GM23338 (cell line): ENCODE results near the gene HSDL1. TPM values are rescaled to one million over a fixed set of nuclear protein-coding genes. Genes with fewer than 3 reads are reported as not detected.

Experiments used
- ATAC-seq: fragments of 200-7000 bp; cut with Tn5 transposase; 3 replicates; pipeline ENCODE4 v1.9.1; 2020
- DNase-seq: peaks from one replicate; pipeline ENCODE4 v3.0.0-alpha.2; 2015; ENCODE audit warnings: low spot score
- H2AFZ ChIP-seq: fragments of 200-600 bp; sonication (generic); 2 replicates; pipeline ENCODE4 v1.8.0; 2016; ENCODE audit warnings: antibody characterized with exemption, mild to moderate bottlenecking, moderate library complexity
- H3F3A ChIP-seq: fragments of 200-600 bp; sonication (generic); replicated peaks from 2 replicates; pipeline ENCODE4 v1.8.0; 2017; ENCODE audit warnings: antibody characterized with exemption, mixed run types, low read depth
- H3K27ac ChIP-seq: fragments of 200-600 bp; sonication (generic); 2 replicates; pipeline ENCODE4 v1.6.1; 2016; ENCODE audit warnings: low read depth
- H3K27me3 ChIP-seq: fragments of 200-600 bp; sonication (generic); 2 replicates; pipeline ENCODE4 v1.8.0; 2016; ENCODE audit warnings: mild to moderate bottlenecking, mixed run types, moderate library complexity; ENCODE audit not compliant: insufficient read depth
- H3K36me3 ChIP-seq: fragments of 200-600 bp; sonication (generic); 2 replicates; pipeline ENCODE4 v1.8.0; 2016; ENCODE audit warnings: mild to moderate bottlenecking; ENCODE audit not compliant: insufficient read depth
- H3K4me1 ChIP-seq: fragments of 200-600 bp; sonication (generic); 2 replicates; pipeline ENCODE4 v1.8.0; 2016; ENCODE audit warnings: mild to moderate bottlenecking, moderate library complexity; ENCODE audit not compliant: insufficient read depth
- H3K4me2 ChIP-seq: fragments of 200-600 bp; sonication (generic); 2 replicates; pipeline ENCODE4 v1.7.1; 2017; ENCODE audit warnings: mixed run types
- H3K4me3 ChIP-seq: fragments of 200-600 bp; sonication (generic); 2 replicates; pipeline ENCODE4 v1.6.1; 2016; ENCODE audit warnings: mixed run types
- H3K79me2 ChIP-seq: fragments of 200-600 bp; sonication (generic); replicated peaks from 2 replicates; pipeline ENCODE4 v1.8.0; 2017; ENCODE audit warnings: mild to moderate bottlenecking; ENCODE audit not compliant: insufficient read depth
- H3K9me2 ChIP-seq: fragments of 200-600 bp; sonication (generic); 2 replicates; pipeline ENCODE4 v1.8.0; 2017; ENCODE audit not compliant: insufficient read depth
- H4K20me1 ChIP-seq: fragments of 200-600 bp; sonication (generic); replicated peaks from 2 replicates; pipeline ENCODE4 v1.8.0; 2017; ENCODE audit warnings: mild to moderate bottlenecking; ENCODE audit not compliant: insufficient read depth
- H3K27ac Mint-ChIP-seq: 2 replicates; pipeline ENCODE4 v1.8.0; 2020; ENCODE audit warnings: inconsistent platforms, mild to moderate bottlenecking, moderate library complexity, mixed read lengths
- H3K27me3 Mint-ChIP-seq: 3 replicates; pipeline ENCODE4 v1.8.0; 2022; ENCODE audit warnings: low read depth, mild to moderate bottlenecking, moderate library complexity, mixed read lengths, inconsistent platforms; ENCODE audit not compliant: insufficient read depth, poor library complexity
- H3K36me3 Mint-ChIP-seq: 3 replicates; pipeline ENCODE4 v1.8.0; 2021; ENCODE audit warnings: low read depth, mild to moderate bottlenecking, inconsistent platforms, moderate library complexity, mixed read lengths
- H3K4me1 Mint-ChIP-seq: 3 replicates; pipeline ENCODE4 v1.8.0; 2020; ENCODE audit warnings: mild to moderate bottlenecking, inconsistent platforms, mixed read lengths
- H3K4me3 Mint-ChIP-seq: 3 replicates; pipeline ENCODE4 v1.8.0; 2021; ENCODE audit warnings: moderate library complexity, mild to moderate bottlenecking, inconsistent platforms, mixed read lengths
- H3K9me3 Mint-ChIP-seq: 3 replicates; pipeline ENCODE4 v1.8.0; 2020; ENCODE audit warnings: moderate library complexity, mild to moderate bottlenecking, inconsistent platforms, mixed read lengths
- CREB1 ChIP-seq: fragments of 250-450 bp; sonication (Bioruptor Pico); IDR thresholded peaks from 2 replicates; pipeline ENCODE4 v1.5.0; 2020; ENCODE audit warnings: low read depth, mild to moderate bottlenecking, moderate library complexity
- CTCF ChIP-seq, 2 experiments: fragments of 200-600 bp in 1 of 2; sonication (generic) in 1 of 2; conservative IDR thresholded peaks; 2 replicates each; pipeline versions ENCODE4 v1.5.1 to v1.6.1; 2016 to 2017; ENCODE audit warnings: antibody characterized with exemption in 2 of 2, low read depth in 2 of 2, mild to moderate bottlenecking in 2 of 2, moderate library complexity in 1 of 2
- JUNB ChIP-seq: IDR thresholded peaks from one replicate; pipeline ENCODE4 v1.6.1; 2016; ENCODE audit warnings: antibody characterized with exemption; ENCODE audit not compliant: unreplicated experiment
- POLR2AphosphoS5 ChIP-seq: IDR thresholded peaks from 2 replicates; pipeline ENCODE4 v1.6.1; 2016; ENCODE audit warnings: antibody characterized with exemption, low read depth
- ZNF331 ChIP-seq: fragments of 250-450 bp; sonication (Bioruptor Pico); IDR thresholded peaks from 2 replicates; pipeline ENCODE4 v1.5.0; 2020; ENCODE audit warnings: low read depth, mild to moderate bottlenecking, moderate library complexity
- ZNF462 ChIP-seq: fragments of 250-450 bp; sonication (Bioruptor Pico); IDR thresholded peaks from 2 replicates; pipeline ENCODE4 v1.5.0; 2020; ENCODE audit warnings: mild to moderate bottlenecking, moderate library complexity
- polyA plus RNA-seq: library from polyadenylated mRNA; unstranded; fragments of >200 nt; fragmentation: Nextera tagmentation; extraction: Ambion mirVana; gene quantifications from 2 replicates; pipeline ENCODE4 v1.2.1, GENCODE V29; 2016
- total RNA-seq: library from RNA; depleted of rRNA; stranded (reverse); fragments of >200 nt; shearing (Covaris generic); gene quantifications from 2 replicates; pipeline ENCODE4 v1.2.3, GENCODE V29; 2014
- TF ChIP-seq, protein P1 (sequence below): IDR thresholded peaks from 2 replicates; pipeline ENCODE4 v1.6.1; 2016; ENCODE audit warnings: antibody characterized with exemption

The HSDL1 gene
- total and polyA plus RNA-seq, 2 experiments from 2014 or later, result 16.6 to 46.1 TPM

DNA sequence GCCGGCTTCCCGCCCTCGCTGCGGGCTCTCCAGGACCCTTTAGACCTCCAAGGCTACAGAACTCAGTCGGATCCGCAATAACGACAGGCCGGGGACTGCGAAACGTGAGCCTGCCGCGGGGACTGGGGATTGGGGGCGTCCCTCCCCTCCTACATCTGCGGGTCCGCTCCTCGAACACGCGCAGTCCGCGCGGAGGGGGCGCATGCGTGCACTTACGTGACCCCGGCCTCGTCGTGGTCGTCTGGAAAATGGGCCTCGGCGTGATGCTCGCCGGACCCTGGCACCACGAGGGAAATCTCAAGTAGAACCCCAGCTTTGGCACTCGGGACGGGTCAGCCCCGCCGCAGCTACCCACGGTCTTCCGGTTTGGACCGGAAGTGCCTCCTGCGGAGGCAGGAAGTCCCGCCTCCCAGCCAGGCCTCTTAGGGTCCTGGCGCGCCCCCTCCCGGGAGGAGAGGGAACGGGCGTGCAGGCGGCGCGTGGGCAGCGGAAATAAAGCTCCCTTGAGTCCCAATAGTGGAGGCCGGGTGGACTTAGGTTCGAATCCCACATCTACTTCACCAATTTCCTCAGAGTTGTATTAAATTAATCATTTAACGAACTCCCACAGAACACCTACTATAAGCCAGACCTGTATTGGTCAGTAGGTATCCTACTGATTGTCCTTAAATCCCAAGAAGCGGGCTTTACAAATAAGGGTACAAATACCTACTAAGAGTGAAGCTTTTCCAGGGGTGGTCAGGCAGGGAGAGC lies 41.9 kb upstream of the HSDL1 start, which contains the start of gene TAF1C:
TSS of gene TAF1C (minus strand) at position 373 of the 753 bp plus-strand sequence. CDS start 2,069 bp downstream, outside the sequence.
- TF ChIP-seq JUNB (no peak), CTCF (conservative IDR thresholded peaks at IDR 0.05; ENCODE audit: low read depth in 2 of 2) (peak; percentile 83 to 94), POLR2AphosphoS5 (peak; percentile 76), CREB1 (CRISPR knock-in tag) (peak; percentile 41; the same call in 1 of the 2 replicates), ZNF331 (no peak)
- TF ChIP-seq, protein P1, sequence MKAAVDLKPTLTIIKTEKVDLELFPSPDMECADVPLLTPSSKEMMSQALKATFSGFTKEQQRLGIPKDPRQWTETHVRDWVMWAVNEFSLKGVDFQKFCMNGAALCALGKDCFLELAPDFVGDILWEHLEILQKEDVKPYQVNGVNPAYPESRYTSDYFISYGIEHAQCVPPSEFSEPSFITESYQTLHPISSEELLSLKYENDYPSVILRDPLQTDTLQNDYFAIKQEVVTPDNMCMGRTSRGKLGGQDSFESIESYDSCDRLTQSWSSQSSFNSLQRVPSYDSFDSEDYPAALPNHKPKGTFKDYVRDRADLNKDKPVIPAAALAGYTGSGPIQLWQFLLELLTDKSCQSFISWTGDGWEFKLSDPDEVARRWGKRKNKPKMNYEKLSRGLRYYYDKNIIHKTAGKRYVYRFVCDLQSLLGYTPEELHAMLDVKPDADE, result peak; percentile 65
- H3K9me3 Mint-ChIP-seq, result no peaks in the 10 kb centered on the region
- H3K27ac ChIP-seq, result peak within 1 kb of the TSS; percentile 39; the same call in 1 of the 2 replicates
- H3K27ac Mint-ChIP-seq, result peak within 1 kb of the TSS; percentile 97
- H3K27me3 Mint-ChIP-seq, result peaks cover 4% of the 10 kb centered on the region
- H3K4me1 ChIP-seq, result 0 out of 2 replicates have a peak, but pooled peaks cover 6% of the 10 kb centered on the region
- H3K36me3 ChIP-seq, result no peaks in the 10 kb centered on the region; the same call in 1 of the 2 replicates
- DNase-seq (peak; percentile 97), ATAC-seq (peak; percentile 84)
- peak within 1 kb of the TSS; percentile 96 for H3K4me3 ChIP-seq
- peaks cover 27% of the 10 kb centered on the region for H3K36me3 Mint-ChIP-seq
- H2AFZ ChIP-seq, result peak within 1 kb of the TSS; percentile 96
- peaks cover 31% of the 10 kb centered on the region for H3K79me2 ChIP-seq
- H3K27me3 ChIP-seq, result no peaks in the 10 kb centered on the region
- peak within 1 kb of the TSS; percentile 93 for H3K4me2 ChIP-seq
- H3K4me1 Mint-ChIP-seq, result peaks cover 7% of the 10 kb centered on the region; the same call in 2 of the 3 replicates
- H4K20me1 ChIP-seq, result 0 out of 2 replicates have a peak, but pooled peaks cover 4% of the 10 kb centered on the region
- H3F3A ChIP-seq, result no peaks in the 10 kb centered on the region
- no peaks in the 10 kb centered on the region for H3K9me2 ChIP-seq
- peak within 1 kb of the TSS; percentile 97 for H3K4me3 Mint-ChIP-seq

DNA sequence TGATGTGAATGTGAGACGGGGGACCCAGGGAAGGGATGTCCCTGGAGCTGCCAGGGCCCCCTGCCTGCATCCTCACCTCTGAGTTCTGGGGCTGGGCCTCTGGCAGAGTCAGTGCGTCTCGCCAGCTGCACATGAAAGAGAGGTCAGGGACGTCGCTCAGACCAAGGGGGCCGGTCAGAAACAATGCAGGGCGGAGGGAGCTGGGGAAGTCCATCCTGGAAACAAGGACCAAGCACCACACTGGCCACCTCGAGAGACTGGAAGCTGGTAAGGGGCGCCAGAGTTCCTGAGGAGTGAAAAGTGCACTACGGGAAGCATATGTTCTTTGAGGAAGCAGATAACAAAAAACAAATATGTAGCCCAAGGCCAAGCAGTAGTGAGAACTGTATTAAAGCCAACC lies 39.8 kb upstream of the HSDL1 start:
- H2AFZ ChIP-seq, result no peak overlapping the region
- 0 out of 2 replicates have a peak, but pooled peaks cover 4% of the 10 kb centered on the region for H4K20me1 ChIP-seq
- DNase-seq (no peak), ATAC-seq (no peak)
- H3K27me3 Mint-ChIP-seq, result peaks cover 4% of the 10 kb centered on the region
- peak overlapping the region; percentile 50; the same call in 1 of the 2 replicates for H3K27ac Mint-ChIP-seq
- no peak overlapping the region for H3K4me3 ChIP-seq
- H3K36me3 ChIP-seq, result no peaks in the 10 kb centered on the region; the same call in 1 of the 2 replicates
- H3F3A ChIP-seq, result no peaks in the 10 kb centered on the region
- H3K27ac ChIP-seq, result no peak overlapping the region
- H3K79me2 ChIP-seq, result peaks cover 31% of the 10 kb centered on the region
- H3K27me3 ChIP-seq, result no peaks in the 10 kb centered on the region
- 0 out of 2 replicates have a peak, but pooled peaks cover 6% of the 10 kb centered on the region for H3K4me1 ChIP-seq
- peaks cover 7% of the 10 kb centered on the region; the same call in 2 of the 3 replicates for H3K4me1 Mint-ChIP-seq
- peaks cover 36% of the 10 kb centered on the region for H3K36me3 Mint-ChIP-seq
- H3K9me2 ChIP-seq, result no peaks in the 10 kb centered on the region
- H3K9me3 Mint-ChIP-seq, result no peaks in the 10 kb centered on the region
- H3K4me2 ChIP-seq, result no peak overlapping the region
- peak overlapping the region; percentile 97 for H3K4me3 Mint-ChIP-seq
- TF ChIP-seq ZNF462 (CRISPR knock-in tag) (no peak), CTCF (conservative IDR thresholded peaks at IDR 0.05; ENCODE audit: low read depth in 2 of 2) (no peak)
